ENCODE data around the gene LDLRAD3. TPM values are rescaled to one million over a fixed set of nuclear protein-coding genes. Genes with fewer than 3 reads are reported as not detected.

Gene LDLRAD3
- total RNA-seq, 1 donor from 2014 or later: 1.6 TPM

DNA sequence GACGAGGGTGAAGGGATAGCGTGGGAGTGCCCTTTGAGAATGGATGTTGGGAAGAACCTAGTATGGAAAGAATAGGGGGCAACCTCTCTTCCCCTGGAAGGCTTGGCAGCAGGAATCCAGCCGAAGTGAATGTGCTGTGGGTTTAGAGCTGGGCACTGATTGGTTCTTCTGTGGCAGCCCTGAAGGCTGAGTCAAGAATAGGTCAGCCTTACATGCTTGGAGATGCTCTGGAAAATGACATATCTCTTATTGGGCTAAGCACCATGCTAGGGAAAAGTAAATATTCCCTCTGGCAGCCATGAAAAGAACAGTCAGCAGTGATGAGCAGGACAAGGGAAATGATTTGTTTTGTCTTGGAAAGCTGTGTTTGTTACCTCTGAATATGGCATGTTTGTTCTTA lies 195.9 kb downstream of the LDLRAD3 start:
- intact Hi-C loops (cut with micrococcal nuclease): loop anchor here (10.0 kb wide), 1 partner anchor 525 kb away; the partner anchor contains the start of gene FJX1
- ATAC-seq (no peak), DNase-seq (no peak)

DNA sequence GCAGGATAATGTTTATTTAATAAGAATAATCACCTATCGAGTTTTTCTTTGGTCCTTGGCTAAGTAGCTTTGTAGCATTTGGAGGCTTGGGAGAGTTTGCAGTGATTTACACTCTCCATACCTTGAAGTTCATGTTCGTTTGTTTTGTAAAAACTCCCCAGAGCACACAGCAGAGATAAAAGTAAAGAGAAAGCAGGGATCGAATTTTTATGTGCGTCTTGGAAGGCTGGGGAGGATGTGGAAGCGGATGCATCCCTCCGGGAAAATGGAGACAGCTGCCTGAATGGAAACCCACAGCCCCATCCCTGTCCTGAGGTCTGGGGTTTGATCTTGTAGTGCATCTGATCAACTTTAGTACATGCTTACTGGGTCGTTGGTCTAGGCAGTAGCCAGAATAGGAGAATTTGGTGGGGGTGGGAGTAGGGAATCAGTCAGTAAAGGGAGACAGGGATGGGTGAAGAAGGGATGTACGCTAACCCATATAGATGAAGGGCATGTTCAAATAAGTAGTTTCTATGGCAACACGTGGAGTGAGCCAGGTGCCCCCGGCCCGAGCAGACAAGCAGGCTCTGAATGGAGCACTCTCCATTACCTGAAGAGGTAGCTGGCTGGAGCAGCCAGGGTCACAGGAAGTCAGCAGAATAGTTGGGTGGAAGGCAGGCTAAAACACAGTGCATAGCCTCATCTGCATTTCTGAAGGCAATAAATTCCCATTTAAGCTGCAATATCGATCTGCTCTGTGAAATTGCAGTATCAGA lies 197.5 kb downstream of the LDLRAD3 start:
- DNase-seq (no peak), ATAC-seq (no peak)
- intact Hi-C loops (cut with micrococcal nuclease): no loop called here

DNA sequence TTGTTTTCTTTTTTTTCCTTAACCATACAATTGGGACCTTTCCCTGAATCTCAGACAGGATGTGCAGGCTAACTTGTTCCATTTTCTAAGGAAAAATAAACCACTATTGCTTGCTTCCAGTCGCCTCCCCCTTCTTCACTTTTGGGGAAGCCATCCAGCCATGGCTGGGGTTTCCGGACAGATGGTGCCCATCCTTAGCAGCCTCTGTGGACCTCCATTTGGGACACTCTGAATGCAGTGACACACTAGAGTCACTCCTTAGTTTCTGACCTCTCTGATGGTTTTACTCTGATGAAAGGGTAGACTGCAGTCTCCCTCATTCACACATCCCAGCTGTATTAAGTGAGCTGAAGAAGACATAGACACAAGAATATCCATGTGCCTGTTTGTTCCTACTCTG lies 198.1 kb downstream of the LDLRAD3 start:
- DNase-seq: no peak
- ATAC-seq: no peak
- intact Hi-C loops (cut with micrococcal nuclease): no loop called here

DNA sequence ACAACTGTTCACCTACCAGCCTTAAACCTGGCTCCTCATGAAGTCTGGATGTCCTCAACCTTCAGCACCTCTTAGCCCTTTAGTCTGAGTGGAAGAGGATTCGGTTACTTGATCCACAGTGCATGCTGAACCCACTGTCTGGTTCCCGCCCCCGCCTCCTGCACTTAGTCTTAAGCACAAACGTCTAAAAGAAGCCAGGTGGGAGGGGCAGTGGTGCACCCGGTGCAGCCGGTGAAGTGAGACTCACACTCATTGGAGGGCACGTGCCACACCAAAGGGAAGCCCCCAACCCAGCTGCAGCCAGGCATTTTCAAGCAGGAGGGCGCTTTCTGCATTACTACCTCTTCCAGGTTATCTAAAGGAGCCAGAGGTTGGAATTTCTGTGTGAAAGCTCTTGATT lies 198.6 kb downstream of the LDLRAD3 start:
- ATAC-seq (no peak), DNase-seq (no peak)
- intact Hi-C loops (cut with micrococcal nuclease): no loop called here

DNA sequence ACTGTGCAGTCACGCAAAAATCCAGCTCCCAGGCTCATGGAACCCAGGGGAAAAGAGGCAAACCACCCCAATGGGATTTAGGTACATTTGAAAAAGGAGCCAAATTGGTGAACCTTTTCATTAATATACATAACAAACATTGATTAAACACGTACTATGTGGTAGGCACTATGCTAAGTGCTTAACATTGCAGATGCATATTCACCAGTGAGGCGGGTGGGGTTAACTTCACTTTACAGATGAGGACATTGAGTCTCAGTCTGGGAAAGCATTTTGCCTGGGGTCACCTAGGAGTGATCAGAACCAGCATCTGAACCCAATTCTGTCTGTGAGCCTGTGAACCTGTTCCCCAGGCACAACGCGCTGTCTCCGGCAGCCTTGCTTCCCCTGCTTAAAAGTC lies 199.0 kb downstream of the LDLRAD3 start:
- ATAC-seq: no peak
- intact Hi-C loops (cut with micrococcal nuclease): no loop called here
- DNase-seq: no peak

DNA sequence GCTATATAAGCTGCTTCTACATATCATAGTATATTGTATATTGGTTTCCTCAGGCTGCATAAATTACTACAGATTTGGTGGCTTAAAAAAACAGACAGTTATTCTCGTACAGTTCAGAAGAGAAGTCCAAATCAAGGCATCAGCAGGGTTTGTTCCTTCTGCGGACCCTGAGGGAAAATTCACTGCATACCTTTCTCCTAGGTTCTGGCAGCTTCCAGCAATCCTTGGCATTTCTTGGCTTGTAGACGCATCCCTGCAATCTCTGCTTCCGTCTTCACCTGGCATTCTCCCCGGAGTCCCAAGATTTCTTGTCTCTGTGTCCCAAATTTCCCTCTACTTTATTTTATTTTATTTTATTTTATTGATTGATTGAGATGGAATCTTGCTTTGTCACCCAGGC lies 202.6 kb downstream of the LDLRAD3 start:
- intact Hi-C loops (cut with micrococcal nuclease): no loop called here
- no peak for DNase-seq
- no peak for ATAC-seq

DNA sequence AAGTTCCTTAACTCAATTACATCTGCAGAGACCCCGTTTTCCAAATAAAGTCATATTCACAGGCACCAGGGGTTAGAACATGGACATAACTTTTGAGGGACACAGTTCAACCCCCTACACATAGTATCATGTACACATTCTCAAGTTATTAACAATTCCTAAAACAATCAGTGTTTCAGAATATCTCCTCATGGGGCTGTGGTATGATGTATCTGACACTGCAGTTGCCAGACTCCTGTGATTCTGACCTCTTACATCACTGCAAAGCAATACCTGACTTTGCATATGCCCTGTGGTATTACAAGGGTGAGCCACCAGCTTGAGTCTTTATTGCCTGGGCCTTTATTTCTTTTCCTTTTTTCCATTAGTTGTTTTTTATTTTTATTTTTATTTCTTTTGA lies 203.6 kb downstream of the LDLRAD3 start:
- DNase-seq (no peak), ATAC-seq (no peak)
- intact Hi-C loops (cut with micrococcal nuclease): no loop called here

DNA sequence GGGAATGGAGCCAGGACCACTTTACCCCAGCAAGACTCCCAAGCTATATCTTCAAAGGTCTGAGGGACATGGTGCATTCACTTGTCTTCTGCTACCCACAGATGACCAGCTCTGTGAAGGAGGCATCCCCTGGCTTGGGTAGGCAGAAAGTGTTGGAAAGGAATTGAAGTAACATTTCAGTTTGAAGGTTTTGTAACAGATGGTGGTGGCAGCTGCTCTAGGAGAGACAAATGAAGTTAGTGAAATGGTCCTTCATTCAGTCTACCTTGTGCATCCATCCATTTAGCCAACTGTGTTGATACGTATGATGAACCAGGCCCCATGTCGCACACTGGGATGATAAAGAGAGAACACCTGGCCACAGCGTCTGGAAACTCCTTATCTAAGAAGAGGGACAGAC lies 204.8 kb downstream of the LDLRAD3 start:
- ATAC-seq: no peak
- intact Hi-C loops (cut with micrococcal nuclease): no loop called here
- no peak for DNase-seq

DNA sequence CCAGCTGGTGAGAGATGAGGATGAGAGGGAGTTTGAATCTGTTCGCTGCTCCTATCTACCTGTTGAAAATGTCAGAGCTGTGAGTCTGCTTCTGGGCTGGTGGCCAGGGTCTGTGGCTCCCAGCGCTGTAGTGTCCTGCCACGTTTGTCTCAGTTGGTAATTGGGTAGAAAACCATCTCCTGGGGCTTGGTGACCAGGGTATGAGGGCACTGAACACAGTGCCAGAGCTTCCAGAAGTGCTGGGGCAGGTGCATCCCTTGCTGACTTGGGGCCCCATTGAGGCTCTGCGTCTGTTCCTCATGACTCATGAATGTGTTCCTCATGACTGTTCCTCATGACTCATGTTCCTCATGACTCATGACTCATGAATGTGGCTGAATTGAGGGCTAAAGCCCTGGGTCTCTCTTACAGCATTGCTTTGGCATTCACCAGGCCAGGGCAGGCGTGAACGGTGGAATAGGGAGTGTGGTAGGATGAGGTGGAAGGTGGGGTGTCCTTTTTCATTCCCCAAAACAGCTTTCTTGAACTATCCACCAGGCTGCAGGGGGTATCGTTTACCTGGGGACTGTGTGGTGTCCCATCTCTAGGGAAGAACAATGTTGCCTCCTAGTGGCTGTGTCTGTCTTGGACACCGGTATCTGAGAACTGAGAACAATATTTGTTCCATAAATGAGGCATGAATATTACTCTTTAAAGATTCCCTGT lies 205.8 kb downstream of the LDLRAD3 start:
- no peak for DNase-seq
- ATAC-seq: peak; percentile 74
- intact Hi-C loops (cut with micrococcal nuclease): no loop called here

DNA sequence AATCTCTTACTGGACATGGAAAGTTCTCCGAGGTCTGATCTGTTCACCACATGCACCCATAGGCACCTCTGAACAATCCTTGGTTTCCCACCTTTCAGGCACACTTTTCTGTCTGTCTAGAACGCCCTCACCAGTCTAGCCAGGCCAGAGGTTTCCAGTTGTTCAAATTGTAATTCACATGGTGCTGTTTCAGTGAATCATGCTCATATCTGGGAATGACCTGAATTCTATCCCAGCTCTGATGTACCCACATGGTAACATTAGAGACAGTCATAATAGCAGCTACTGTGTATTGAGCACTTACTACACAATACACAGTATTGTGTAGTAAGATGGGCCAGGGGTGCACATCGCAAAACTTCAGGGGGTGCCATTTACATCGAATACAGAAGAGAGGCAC lies 207.1 kb downstream of the LDLRAD3 start:
- no peak for ATAC-seq
- intact Hi-C loops (cut with micrococcal nuclease): no loop called here

DNA sequence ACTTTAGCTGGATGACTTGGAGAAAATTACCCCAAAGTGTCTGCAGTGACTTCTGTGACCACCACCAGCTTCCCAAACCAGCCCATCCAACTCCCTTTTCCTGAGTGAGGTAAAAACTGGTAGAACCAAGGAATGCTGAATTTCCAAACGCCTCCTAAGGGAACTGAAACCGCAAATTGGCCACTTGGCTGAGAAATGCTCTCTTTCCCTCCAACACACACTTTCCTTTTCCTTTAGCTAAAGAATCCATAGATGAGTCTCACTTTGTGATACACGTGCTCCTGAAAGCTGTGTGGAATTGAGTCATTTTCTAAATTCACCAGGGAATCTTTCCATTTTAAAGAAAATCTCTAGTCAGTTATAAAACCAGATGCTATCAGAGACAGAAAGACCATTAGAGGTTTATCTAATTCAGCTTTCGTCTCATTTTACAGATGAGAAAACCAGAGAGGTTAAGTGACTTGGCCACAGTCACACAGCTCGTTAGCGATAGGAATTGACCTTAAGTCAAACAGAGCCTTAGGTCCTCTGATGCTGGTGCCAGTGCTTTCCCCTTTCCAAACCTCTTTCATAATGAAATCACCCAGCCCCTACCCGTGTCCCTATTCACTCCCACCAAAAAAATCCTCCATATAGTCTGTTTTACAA lies 208.2 kb downstream of the LDLRAD3 start:
- ATAC-seq (no peak), DNase-seq (no peak)
- intact Hi-C loops (cut with micrococcal nuclease): no loop called here

More for the DNA sequence above, 207.1 kb downstream of the LDLRAD3 start:
- no peak for DNase-seq

DNA sequence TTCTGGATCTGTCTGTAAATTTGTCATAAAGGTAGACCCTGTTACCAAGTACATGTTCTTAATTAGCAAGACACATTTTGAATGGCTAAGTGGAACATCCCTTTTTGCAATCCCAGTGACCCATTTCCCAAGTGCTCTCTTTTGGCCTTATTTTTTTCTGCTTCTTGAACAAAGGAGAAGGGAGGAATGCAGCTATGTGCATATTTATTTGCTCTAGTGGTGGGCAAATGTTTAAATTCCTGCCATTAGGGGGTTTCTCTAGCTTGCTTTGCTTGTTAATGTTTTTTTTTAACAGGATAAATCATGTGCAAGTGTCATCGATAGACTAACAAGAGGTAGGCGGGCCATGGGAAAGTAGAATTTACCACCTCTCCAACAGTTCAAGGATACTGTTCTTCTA lies 209.7 kb downstream of the LDLRAD3 start:
- intact Hi-C loops (cut with micrococcal nuclease): no loop called here
- ATAC-seq (no peak), DNase-seq (no peak)

DNA sequence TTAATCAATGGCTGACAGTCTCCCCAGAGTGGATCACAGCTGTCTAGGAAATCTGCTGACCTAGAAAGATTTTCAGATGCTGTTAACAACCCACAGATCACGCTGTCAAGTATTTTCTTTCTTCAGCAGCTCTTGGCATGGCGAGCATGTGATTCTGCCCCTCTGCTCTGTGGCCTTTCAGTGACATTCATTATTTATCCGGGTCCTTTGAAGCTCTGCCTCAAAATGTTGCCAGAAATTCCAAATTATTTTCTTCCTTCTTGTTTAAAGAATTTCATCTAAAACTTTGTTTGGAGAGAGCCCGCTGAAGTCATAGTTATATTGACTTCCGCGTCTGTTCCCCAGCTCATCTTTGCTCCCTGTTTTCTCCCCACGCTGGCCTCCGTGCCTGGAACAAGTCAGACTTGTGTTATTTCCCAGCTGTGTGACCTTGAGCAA lies 211.3 kb downstream of the LDLRAD3 start:
- intact Hi-C loops (cut with micrococcal nuclease): no loop called here
- peak; percentile 65 for ATAC-seq
- peak; percentile 36 for DNase-seq

DNA sequence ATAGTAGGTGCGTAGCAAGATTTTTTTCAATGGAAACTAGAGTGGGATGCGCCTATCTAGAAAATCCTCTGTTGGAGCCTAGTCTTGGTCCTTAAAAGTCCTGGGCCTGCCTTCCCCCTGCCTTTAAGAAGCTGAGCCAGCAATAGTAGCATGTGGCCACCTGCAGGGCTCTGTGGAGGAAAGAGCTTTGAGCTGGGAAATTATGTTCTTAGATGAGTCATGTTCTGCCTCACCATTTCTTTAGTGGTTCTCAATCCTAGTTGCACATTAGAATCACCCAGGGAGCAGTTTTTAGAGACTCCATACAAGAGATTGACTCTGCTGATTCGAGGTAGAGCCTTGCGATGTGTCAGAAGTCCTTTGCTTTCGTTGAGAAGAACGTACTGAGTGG lies 211.9 kb downstream of the LDLRAD3 start:
- peak; percentile 22 for ATAC-seq
- intact Hi-C loops (cut with micrococcal nuclease): no loop called here
- no peak for DNase-seq

DNA sequence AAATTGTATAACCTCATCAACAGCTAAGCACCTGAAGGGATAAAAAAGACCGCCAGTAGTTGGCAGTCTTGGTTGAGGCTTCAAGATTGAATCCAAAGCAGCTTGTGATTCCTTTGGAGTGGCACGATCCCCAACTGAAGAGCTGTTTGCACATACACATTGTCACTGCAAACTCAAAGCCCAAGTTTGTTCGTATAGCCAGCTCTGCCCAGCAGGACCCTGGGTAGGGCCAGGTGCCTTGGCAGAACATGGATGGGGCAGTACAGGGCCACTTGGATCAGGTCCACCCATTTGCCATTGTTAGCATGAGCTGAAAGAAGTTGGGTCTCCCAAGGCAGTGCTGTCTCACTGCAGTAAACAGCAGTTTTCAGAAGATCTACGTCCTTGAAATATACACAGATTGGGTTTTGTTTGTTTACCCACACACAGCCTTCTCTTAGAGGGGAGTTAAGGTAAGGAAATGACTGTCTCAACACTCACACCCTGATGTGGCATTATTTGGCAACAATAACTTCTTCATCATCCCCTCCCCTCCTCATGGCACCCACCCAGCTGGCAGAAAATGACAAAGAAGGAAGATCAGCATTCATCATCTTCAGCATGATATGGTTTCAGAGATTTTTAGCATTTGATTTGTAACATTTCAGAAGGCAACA lies 212.4 kb downstream of the LDLRAD3 start:
- intact Hi-C loops (cut with micrococcal nuclease): no loop called here
- DNase-seq: no peak
- no peak for ATAC-seq

DNA sequence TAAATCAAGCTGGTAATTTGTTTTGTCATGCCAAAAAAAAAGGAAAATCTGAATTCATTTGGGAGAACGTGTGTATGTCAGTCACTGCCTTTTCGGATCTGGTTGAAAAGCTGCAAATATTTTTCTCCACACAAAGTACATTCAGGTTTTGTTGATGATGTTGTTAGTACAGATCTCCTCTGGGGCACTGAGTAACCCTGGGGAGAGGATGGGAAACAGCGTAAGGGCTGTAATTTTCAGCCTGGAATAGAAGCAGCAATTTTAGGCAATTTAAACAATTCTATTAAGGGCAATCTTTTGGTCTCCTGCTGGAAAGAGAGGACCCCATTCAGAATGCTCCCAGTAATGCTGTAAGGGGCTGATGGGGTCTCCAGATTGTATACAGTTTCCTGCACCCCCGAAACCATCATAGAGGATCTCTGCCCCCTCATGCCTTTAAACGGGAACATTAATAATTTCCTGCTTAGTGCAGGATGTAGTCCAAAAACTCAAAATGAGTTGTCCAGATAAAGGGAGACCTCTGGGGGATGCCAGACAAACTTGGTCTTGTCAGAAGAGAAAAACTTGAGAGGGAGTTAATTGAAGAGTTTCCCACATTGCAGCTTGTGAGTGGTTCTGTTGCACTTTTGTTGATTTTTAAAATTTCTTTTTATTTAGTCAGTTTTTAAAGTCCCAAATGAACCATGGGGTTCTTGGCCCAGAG lies 213.1 kb downstream of the LDLRAD3 start:
- ATAC-seq (peak; percentile 66), DNase-seq (no peak)
- intact Hi-C loops (cut with micrococcal nuclease): no loop called here

DNA sequence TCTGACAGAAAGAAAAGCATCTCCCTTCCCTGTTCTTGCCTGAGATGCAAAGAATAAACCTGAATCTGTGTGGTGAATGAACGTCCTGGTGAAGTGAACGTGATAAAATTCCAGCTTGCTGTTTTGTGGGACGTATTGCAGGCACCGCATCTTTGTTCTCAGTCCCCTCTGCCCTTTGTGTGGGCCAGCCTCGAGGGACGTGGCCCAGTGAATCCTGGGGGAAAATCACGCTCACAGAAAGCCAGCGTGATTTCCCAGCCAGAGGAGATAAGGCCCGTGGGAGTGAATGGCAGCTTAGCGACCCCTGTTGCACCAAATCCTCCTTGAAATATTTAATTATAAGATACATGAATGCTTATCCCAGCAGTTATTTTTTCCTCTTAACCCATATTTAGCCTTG lies 216.2 kb downstream of the LDLRAD3 start:
- peak; percentile 51 for DNase-seq
- intact Hi-C loops (cut with micrococcal nuclease): no loop called here
- ATAC-seq: peak; percentile 19

DNA sequence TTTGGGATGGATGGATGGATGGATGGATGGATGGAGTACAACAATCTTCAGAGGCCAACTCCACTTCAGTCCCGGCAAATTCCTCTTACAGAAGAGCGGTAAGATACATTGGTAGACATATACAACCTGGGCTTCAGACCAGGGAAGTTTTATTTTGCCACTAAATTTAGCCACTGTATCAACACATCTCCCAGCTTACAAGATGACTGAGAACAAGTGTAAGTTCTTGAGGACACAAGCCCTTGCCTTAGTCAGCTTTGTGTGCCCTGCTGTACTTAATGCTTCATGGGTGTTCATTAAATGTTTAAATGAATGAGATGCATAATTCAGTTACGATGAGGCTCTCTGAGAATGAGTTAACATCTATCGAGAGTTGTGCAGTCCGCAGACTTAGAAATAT lies 217.7 kb downstream of the LDLRAD3 start:
- ATAC-seq (no peak), DNase-seq (no peak)
- intact Hi-C loops (cut with micrococcal nuclease): no loop called here
